ENCODE results near the gene RTEL1.

DNA sequence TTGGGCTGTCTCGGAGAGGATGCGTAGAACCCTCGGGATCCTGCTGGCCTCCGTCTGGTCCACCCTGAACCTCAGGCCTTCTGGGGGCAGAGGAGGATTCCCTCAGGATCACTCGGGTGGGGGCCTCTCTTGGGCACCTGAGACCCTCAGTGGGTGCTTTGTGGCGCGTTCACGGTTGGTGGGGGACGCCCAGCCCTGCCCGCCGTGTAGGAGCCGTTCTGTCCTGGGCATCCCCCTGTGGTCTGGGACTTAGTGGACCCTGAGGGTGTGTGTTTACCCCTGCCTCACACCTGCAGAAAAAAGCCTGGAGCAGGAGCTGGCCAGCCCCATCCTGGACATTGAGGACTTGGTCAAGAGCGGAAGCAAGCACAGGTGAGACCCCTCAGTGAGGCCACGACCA, 7.6 kb downstream of the RTEL1 start:
- TF ChIP-seq, protein P1, sequence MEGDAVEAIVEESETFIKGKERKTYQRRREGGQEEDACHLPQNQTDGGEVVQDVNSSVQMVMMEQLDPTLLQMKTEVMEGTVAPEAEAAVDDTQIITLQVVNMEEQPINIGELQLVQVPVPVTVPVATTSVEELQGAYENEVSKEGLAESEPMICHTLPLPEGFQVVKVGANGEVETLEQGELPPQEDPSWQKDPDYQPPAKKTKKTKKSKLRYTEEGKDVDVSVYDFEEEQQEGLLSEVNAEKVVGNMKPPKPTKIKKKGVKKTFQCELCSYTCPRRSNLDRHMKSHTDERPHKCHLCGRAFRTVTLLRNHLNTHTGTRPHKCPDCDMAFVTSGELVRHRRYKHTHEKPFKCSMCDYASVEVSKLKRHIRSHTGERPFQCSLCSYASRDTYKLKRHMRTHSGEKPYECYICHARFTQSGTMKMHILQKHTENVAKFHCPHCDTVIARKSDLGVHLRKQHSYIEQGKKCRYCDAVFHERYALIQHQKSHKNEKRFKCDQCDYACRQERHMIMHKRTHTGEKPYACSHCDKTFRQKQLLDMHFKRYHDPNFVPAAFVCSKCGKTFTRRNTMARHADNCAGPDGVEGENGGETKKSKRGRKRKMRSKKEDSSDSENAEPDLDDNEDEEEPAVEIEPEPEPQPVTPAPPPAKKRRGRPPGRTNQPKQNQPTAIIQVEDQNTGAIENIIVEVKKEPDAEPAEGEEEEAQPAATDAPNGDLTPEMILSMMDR (IDR thresholded peaks at IDR 0.05; ENCODE audit: poor library complexity, severe bottlenecking), result no peak
- TF ChIP-seq RAD21 (conservative IDR thresholded peaks at IDR 0.05), result no peak
- TF ChIP-seq, protein P2, sequence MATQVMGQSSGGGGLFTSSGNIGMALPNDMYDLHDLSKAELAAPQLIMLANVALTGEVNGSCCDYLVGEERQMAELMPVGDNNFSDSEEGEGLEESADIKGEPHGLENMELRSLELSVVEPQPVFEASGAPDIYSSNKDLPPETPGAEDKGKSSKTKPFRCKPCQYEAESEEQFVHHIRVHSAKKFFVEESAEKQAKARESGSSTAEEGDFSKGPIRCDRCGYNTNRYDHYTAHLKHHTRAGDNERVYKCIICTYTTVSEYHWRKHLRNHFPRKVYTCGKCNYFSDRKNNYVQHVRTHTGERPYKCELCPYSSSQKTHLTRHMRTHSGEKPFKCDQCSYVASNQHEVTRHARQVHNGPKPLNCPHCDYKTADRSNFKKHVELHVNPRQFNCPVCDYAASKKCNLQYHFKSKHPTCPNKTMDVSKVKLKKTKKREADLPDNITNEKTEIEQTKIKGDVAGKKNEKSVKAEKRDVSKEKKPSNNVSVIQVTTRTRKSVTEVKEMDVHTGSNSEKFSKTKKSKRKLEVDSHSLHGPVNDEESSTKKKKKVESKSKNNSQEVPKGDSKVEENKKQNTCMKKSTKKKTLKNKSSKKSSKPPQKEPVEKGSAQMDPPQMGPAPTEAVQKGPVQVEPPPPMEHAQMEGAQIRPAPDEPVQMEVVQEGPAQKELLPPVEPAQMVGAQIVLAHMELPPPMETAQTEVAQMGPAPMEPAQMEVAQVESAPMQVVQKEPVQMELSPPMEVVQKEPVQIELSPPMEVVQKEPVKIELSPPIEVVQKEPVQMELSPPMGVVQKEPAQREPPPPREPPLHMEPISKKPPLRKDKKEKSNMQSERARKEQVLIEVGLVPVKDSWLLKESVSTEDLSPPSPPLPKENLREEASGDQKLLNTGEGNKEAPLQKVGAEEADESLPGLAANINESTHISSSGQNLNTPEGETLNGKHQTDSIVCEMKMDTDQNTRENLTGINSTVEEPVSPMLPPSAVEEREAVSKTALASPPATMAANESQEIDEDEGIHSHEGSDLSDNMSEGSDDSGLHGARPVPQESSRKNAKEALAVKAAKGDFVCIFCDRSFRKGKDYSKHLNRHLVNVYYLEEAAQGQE (IDR thresholded peaks at IDR 0.05; ENCODE audit: borderline replicate concordance), result no peak
